GM19238 (cell line): ENCODE results near the gene ZGLP1.
"Not testable (repeated sequence)": the region's sequence is repeated elsewhere in the genome, so short reads cannot be mapped to it uniquely, and the experiment has no call there.

Experiments used
- DNase-seq: peaks from one replicate; pipeline ENCODE4 v3.0.0; 2011; ENCODE audit warnings: low spot score; ENCODE audit not compliant: insufficient read length

The ZGLP1 gene

GRCh38 chr19:10295305-10295846, 14.2 kb downstream of the ZGLP1 start:
- DNase-seq = peak; percentile 80

GRCh38 chr19:10294368-10294697, 15.3 kb downstream of the ZGLP1 start:
- no peak for DNase-seq

GRCh38 chr19:10293637-10294367, 15.8 kb downstream of the ZGLP1 start:
- no peak for DNase-seq

GRCh38 chr19:10292789-10293636, 16.6 kb downstream of the ZGLP1 start:
- no peak for DNase-seq

GRCh38 chr19:10292206-10292788, 17.3 kb downstream of the ZGLP1 start:
- DNase-seq = peak; percentile 69

- no peak for DNase-seq
These were observed 17.9 kb downstream of the ZGLP1 start for GRCh38 chr19:10291554-10292205.

GRCh38 chr19:10290876-10291553, 18.6 kb downstream of the ZGLP1 start:
- no peak for DNase-seq

- no peak for DNase-seq
These were observed 19.2 kb downstream of the ZGLP1 start for GRCh38 chr19:10290357-10290875.

- DNase-seq = no peak
These were observed 19.7 kb downstream of the ZGLP1 start, which contains the start of gene ICAM5 for GRCh38 chr19:10289836-10290356. ICAM5 (plus strand) TSS chr19:10289952; CDS start chr19:10290044, 92 bp downstream.

GRCh38 chr19:10289167-10289835, 20.3 kb downstream of the ZGLP1 start:
- peak; percentile 39 for DNase-seq

- DNase-seq = peak; percentile 52
These were observed 20.9 kb downstream of the ZGLP1 start for GRCh38 chr19:10288662-10289166.

- no peak for DNase-seq
These were observed 22.5 kb downstream of the ZGLP1 start, which contains the start of gene ICAM4 for GRCh38 chr19:10286803-10287737. ICAM4 (plus strand) TSS chr19:10286955; CDS start chr19:10287013, 58 bp downstream.

- DNase-seq = no peak
These were observed 24.2 kb downstream of the ZGLP1 start for GRCh38 chr19:10285393-10285792.

GRCh38 chr19:10284960-10285278, 24.7 kb downstream of the ZGLP1 start:
- DNase-seq = no peak

GRCh38 chr19:10284065-10284959, 25.3 kb downstream of the ZGLP1 start:
- DNase-seq = no peak

- DNase-seq = no peak
These were observed 26.1 kb downstream of the ZGLP1 start for GRCh38 chr19:10283301-10284064.

GRCh38 chr19:10282043-10282442, 27.6 kb downstream of the ZGLP1 start:
- DNase-seq = not testable (repeated sequence)
